Panc1 (cell line): ENCODE results near the gene PDZRN4. TPM values are rescaled to one million over a fixed set of nuclear protein-coding genes. Genes with fewer than 3 reads are reported as not detected.

Source experiments
- ATAC-seq: fragments of 200-7000 bp; cut with Tn5 transposase; 2 replicates; pipeline ENCODE4 v1.9.1; 2020; ENCODE audit warnings: mild to moderate bottlenecking, moderate library complexity
- BruUV-seq: library from RNA; stranded (reverse); fragments of 400-500 nt; replicated peaks from 2 replicates; lab custom pipeline; 2021; lab: Mats Ljungman, UMichigan
- CTCF ChIA-PET: fragments of 300-600 bp; sonication (Branson Sonifier 250); formaldehyde crosslinking; loops from one replicate; lab custom pipeline; 2022; ENCODE audit warnings: antibody characterized with exemption; lab: Charles Lee
- POLR2A ChIA-PET: fragments of 300-600 bp; sonication (Branson Sonifier 250); formaldehyde crosslinking; loops from one replicate; lab custom pipeline; 2022; ENCODE audit warnings: antibody characterized with exemption; lab: Charles Lee
- DNase-seq: peaks from one replicate; pipeline ENCODE4 v3.0.0-alpha.2; 2010; ENCODE audit warnings: low read depth, low spot score
- H3K27ac ChIP-seq: 2 replicates; pipeline ENCODE4 v1.5.1; 2011; ENCODE audit warnings: mild to moderate bottlenecking, low read length, inconsistent platforms
- H3K27me3 ChIP-seq: fragments of 200-500 bp; sonication (Bioruptor generic); 2 replicates; pipeline ENCODE4 v1.6.0; 2014; ENCODE audit warnings: low read length, inconsistent platforms; ENCODE audit not compliant: control insufficient read depth, insufficient read depth
- H3K36me3 ChIP-seq: fragments of 200-500 bp; sonication (Bioruptor generic); 2 replicates; pipeline ENCODE4 v1.5.1; 2014; ENCODE audit warnings: inconsistent platforms, mild to moderate bottlenecking, low read length, moderate library complexity; ENCODE audit not compliant: control insufficient read depth, insufficient read depth
- H3K4me1 ChIP-seq: 2 replicates; pipeline ENCODE4 v1.5.1; 2011; ENCODE audit warnings: inconsistent platforms, mild to moderate bottlenecking, low read length, moderate library complexity; ENCODE audit not compliant: control insufficient read depth, insufficient read depth
- H3K4me3 ChIP-seq, 2 experiments: 2 replicates each; pipeline ENCODE4 v1.5.1; 2011 to 2012; ENCODE audit warnings: low read depth in 2 of 2, low read length in 2 of 2, mild to moderate bottlenecking in 2 of 2, inconsistent platforms in 1 of 2, moderate library complexity in 1 of 2
- H3K9me3 ChIP-seq: fragments of 200-500 bp; sonication (Bioruptor generic); 2 replicates; pipeline ENCODE4 v1.5.1; 2014; ENCODE audit warnings: low read depth, mild to moderate bottlenecking, inconsistent platforms, low read length, moderate library complexity; ENCODE audit not compliant: control insufficient read depth, insufficient read depth
- CTCF ChIP-seq: fragments of 450-650 bp; IDR thresholded peaks from 2 replicates; pipeline ENCODE4 v1.5.1; 2017; ENCODE audit warnings: mild to moderate bottlenecking
- POLR2AphosphoS5 ChIP-seq: IDR thresholded peaks from 2 replicates; pipeline ENCODE4 v1.6.1; 2012; ENCODE audit warnings: mild to moderate bottlenecking, low read depth, low read length, moderate library complexity
- REST ChIP-seq, 2 experiments: IDR thresholded peaks; 2 replicates each; pipeline ENCODE4 v1.6.1; 2011 to 2012; ENCODE audit warnings: low read depth in 2 of 2, control low read depth in 1 of 2, low read length in 1 of 2, mild to moderate bottlenecking in 1 of 2, moderate library complexity in 1 of 2; ENCODE audit not compliant: insufficient read depth in 1 of 2
- SIN3A ChIP-seq: IDR thresholded peaks from 2 replicates; pipeline ENCODE4 v1.6.1; 2012; ENCODE audit warnings: low read depth, mild to moderate bottlenecking, low read length, moderate library complexity, borderline replicate concordance; ENCODE audit not compliant: insufficient read depth
- TCF7L2 ChIP-seq: IDR thresholded peaks from 2 replicates; pipeline ENCODE4 v1.6.1; 2011; ENCODE audit warnings: mild to moderate bottlenecking, low read depth, low read length, inconsistent platforms
- in situ Hi-C: cut with HindIII; loops from 2 replicates; pipeline ENCODE4 v1.10.0; 2016; ENCODE audit warnings: low sequenced_read_pairs, low pct_unique_long_range_greater_than_20kb
- intact Hi-C: fragments of 100-400 bp; cut with micrococcal nuclease; formaldehyde crosslinking; loops from one replicate; pipeline ENCODE4 v1.10.0; 2022; ENCODE audit not compliant: unreplicated experiment
- total RNA-seq: library from RNA; stranded (reverse); gene quantifications from one replicate; pipeline ENCODE4 v1.2.1, GENCODE V29; 2021; ENCODE audit not compliant: unreplicated experiment

PDZRN4 gene
- total RNA-seq, 1 experiment from 2014 or later, result not detected

GRCh38 chr12:41362510-41362909 is 174.4 kb downstream of the PDZRN4 start:
- no peak for TF ChIP-seq POLR2AphosphoS5
- no peak for TF ChIP-seq REST (IDR thresholded peaks at IDR 0.05; ENCODE audit: insufficient read depth in 1 of 2, low read depth in 2 of 2, low read length in 1 of 2)
- TF ChIP-seq CTCF, result no peak
- no peak for TF ChIP-seq SIN3A
- no peak for TF ChIP-seq TCF7L2
- ChIA-PET POLR2A (no interaction called here), CTCF (no interaction called here)
- H3K4me1 ChIP-seq, result no peaks in the 10 kb centered on the region
- in situ Hi-C loops, result no loop called here
- intact Hi-C loops, result no loop called here
- H3K36me3 ChIP-seq, result no peaks in the 10 kb centered on the region
- DNase-seq, result no peak
- ATAC-seq, result no peak
- no peaks in the 10 kb centered on the region for H3K27me3 ChIP-seq
- BruUV-seq, result no TSS peak
- no peak overlapping the region for H3K4me3 ChIP-seq
- H3K9me3 ChIP-seq, result no peaks in the 10 kb centered on the region
- no peak overlapping the region for H3K27ac ChIP-seq

GRCh38 chr12:41362931-41363330 is 174.8 kb downstream of the PDZRN4 start:
- TF ChIP-seq REST (IDR thresholded peaks at IDR 0.05; ENCODE audit: insufficient read depth in 1 of 2, low read depth in 2 of 2, low read length in 1 of 2), result no peak
- ATAC-seq (no peak), DNase-seq (no peak)
- Histone ChIP-seq H3K27ac (no peak overlapping the region), H3K9me3 (no peaks in the 10 kb centered on the region), H3K4me1 (no peaks in the 10 kb centered on the region), H3K36me3 (no peaks in the 10 kb centered on the region), H3K4me3 (no peak overlapping the region), H3K27me3 (no peaks in the 10 kb centered on the region)
- in situ Hi-C loops (no loop called here), intact Hi-C loops (no loop called here)
- ChIA-PET CTCF (no interaction called here), POLR2A (no interaction called here)
- no TSS peak for BruUV-seq
